ENCODE results near the gene CELA2A. TPM values are rescaled to one million over a fixed set of nuclear protein-coding genes. Genes with fewer than 3 reads are reported as not detected.
"Not testable (repeated sequence)": the region's sequence is repeated elsewhere in the genome, so short reads cannot be mapped to it uniquely, and the experiment has no call there.

CELA2A gene
- total RNA-seq, 1 experiment from 2014 or later: 0.72 TPM

GRCh38 chr1:15457585-15457984 is 1.1 kb downstream of the CELA2A start:
- TF ChIP-seq SIN3A (IDR thresholded peaks at IDR 0.05; ENCODE audit: borderline replicate concordance, insufficient read depth, low read depth, low read length): no peak
- no peak for TF ChIP-seq CTCF (IDR thresholded peaks at IDR 0.05)
- no peak for TF ChIP-seq POLR2AphosphoS5 (IDR thresholded peaks at IDR 0.05; ENCODE audit: low read depth, low read length)
- ATAC-seq (no peak), DNase-seq (ENCODE audit: low read depth, low spot score) (no peak)
- CTCF ChIA-PET: no interaction called here
- BruUV-seq (replicated peaks): no TSS peak
- Histone ChIP-seq H3K9me3 (ENCODE audit: control insufficient read depth, insufficient read depth, low read depth, low read length) (no peaks in the 10 kb centered on the region), H3K4me1 (ENCODE audit: control insufficient read depth, insufficient read depth, low read length) (no peaks in the 10 kb centered on the region), H3K36me3 (ENCODE audit: control insufficient read depth, insufficient read depth, low read length) (no peaks in the 10 kb centered on the region), H3K27me3 (ENCODE audit: control insufficient read depth, insufficient read depth, low read length) (no peaks in the 10 kb centered on the region), H3K27ac (ENCODE audit: low read length) (no peak overlapping the region), H3K4me3 (ENCODE audit: low read depth in 2 of 2, low read length in 2 of 2) (no peak overlapping the region)
- in situ Hi-C loops (cut with HindIII; ENCODE audit: low pct_unique_long_range_greater_than_20kb, low sequenced_read_pairs): no loop called here
- POLR2A ChIA-PET: no interaction called here
- intact Hi-C loops (cut with micrococcal nuclease; ENCODE audit: unreplicated experiment): no loop called here

GRCh38 chr1:15458388-15458787 is 1.9 kb downstream of the CELA2A start:
- in situ Hi-C loops (cut with HindIII; ENCODE audit: low pct_unique_long_range_greater_than_20kb, low sequenced_read_pairs); H3K27me3 ChIP-seq (ENCODE audit: control insufficient read depth, insufficient read depth, low read length); POLR2A ChIA-PET; BruUV-seq (replicated peaks); H3K27ac ChIP-seq (ENCODE audit: low read length); CTCF ChIA-PET; ATAC-seq; H3K9me3 ChIP-seq (ENCODE audit: control insufficient read depth, insufficient read depth, low read depth, low read length); DNase-seq (ENCODE audit: low read depth, low spot score); intact Hi-C loops (cut with micrococcal nuclease; ENCODE audit: unreplicated experiment); H3K4me3 ChIP-seq (ENCODE audit: low read depth in 2 of 2, low read length in 2 of 2); H3K4me1 ChIP-seq (ENCODE audit: control insufficient read depth, insufficient read depth, low read length); H3K36me3 ChIP-seq (ENCODE audit: control insufficient read depth, insufficient read depth, low read length): not testable (repeated sequence)

GRCh38 chr1:15459771-15460707 is 3.5 kb downstream of the CELA2A start:
- Histone ChIP-seq H3K27ac (ENCODE audit: low read length) (no peak overlapping the region), H3K4me3 (ENCODE audit: low read depth in 2 of 2, low read length in 2 of 2) (no peak overlapping the region), H3K36me3 (ENCODE audit: control insufficient read depth, insufficient read depth, low read length) (no peaks in the 10 kb centered on the region), H3K27me3 (ENCODE audit: control insufficient read depth, insufficient read depth, low read length) (no peaks in the 10 kb centered on the region), H3K4me1 (ENCODE audit: control insufficient read depth, insufficient read depth, low read length) (no peaks in the 10 kb centered on the region), H3K9me3 (ENCODE audit: control insufficient read depth, insufficient read depth, low read depth, low read length) (no peaks in the 10 kb centered on the region)
- ChIA-PET CTCF (no interaction called here), POLR2A (no interaction called here)
- ATAC-seq (no peak), DNase-seq (ENCODE audit: low read depth, low spot score) (no peak)
- intact Hi-C loops (cut with micrococcal nuclease; ENCODE audit: unreplicated experiment) (no loop called here), in situ Hi-C loops (cut with HindIII; ENCODE audit: low pct_unique_long_range_greater_than_20kb, low sequenced_read_pairs) (no loop called here)
- no TSS peak for BruUV-seq (replicated peaks)
- TF ChIP-seq CTCF (IDR thresholded peaks at IDR 0.05) (no peak), POLR2AphosphoS5 (IDR thresholded peaks at IDR 0.05; ENCODE audit: low read depth, low read length) (no peak), SIN3A (IDR thresholded peaks at IDR 0.05; ENCODE audit: borderline replicate concordance, insufficient read depth, low read depth, low read length) (no peak), REST (IDR thresholded peaks at IDR 0.05; ENCODE audit: insufficient read depth in 1 of 2, low read depth in 2 of 2, low read length in 1 of 2) (no peak), TCF7L2 (IDR thresholded peaks at IDR 0.05; ENCODE audit: low read depth, low read length) (no peak)
